Renal pelvis (tissue), 4 donors: ENCODE results near the gene ABCB11. TPM values are rescaled to one million over a fixed set of nuclear protein-coding genes. Genes with fewer than 3 reads are reported as not detected.
"Not testable (repeated sequence)": the region's sequence is repeated elsewhere in the genome, so short reads cannot be mapped to it uniquely, and the experiment has no call there.

ENCODE experiments used
- DNase-seq: peaks from one replicate; pipeline ENCODE4 v3.0.0-alpha.2; 2013
- polyA plus RNA-seq, 3 donors: library from polyadenylated mRNA; unstranded; fragments of 120-200 nt; gene quantifications; one replicate each; pipeline ENCODE4 v1.2.1, GENCODE V29; 2013; ENCODE audit not compliant: insufficient read length in 3 of 3

The ABCB11 gene
- polyA plus RNA-seq, 3 donors, result 0.09 TPM; not detected in 2

DNA sequence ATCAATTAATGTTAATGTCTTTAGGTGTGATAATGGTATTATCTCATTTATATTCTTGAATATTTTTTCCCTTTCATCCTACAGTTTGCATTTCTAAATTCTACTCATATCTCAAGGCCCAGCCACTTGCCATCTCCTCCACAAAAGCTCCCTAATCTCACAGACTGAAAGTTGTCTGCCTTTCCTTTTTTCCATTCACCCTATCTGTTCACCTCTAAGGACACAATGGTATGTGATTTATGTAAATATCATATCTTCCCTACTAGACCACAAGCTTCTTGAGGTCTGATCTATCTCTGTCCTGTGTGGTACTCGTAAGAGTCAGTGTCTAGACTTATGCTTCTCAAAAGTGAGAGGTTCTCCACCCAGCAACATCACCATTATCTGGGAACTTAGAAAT is 137.0 kb downstream of the ABCB11 start:
- no peak for DNase-seq

DNA sequence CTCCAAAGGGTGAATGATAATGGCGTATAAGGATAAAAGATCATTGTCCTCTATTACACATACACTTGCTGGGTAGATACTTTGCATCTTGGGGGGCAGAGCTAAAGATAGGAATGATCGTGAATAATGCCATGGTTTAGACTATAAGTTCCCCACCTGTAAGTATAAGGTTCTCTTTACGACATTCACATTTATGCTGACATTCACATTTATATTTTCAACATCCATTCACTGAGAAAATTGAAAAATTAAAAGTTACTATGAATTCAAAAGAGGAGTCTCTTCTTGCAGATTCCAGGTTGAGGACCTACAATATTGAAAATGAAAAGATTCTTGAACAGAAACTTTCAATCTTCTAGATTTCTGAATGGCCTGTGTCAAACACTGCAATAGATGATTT is 138.8 kb downstream of the ABCB11 start:
- DNase-seq, result no peak

- peak; percentile 92 for DNase-seq
Observed at GRCh38 chr2:168890006-168890782, 140.9 kb downstream of the ABCB11 start, which contains the start of gene SPC25. SPC25 (minus strand) TSS chr2:168890430; CDS start chr2:168889519, 911 bp downstream.

DNA sequence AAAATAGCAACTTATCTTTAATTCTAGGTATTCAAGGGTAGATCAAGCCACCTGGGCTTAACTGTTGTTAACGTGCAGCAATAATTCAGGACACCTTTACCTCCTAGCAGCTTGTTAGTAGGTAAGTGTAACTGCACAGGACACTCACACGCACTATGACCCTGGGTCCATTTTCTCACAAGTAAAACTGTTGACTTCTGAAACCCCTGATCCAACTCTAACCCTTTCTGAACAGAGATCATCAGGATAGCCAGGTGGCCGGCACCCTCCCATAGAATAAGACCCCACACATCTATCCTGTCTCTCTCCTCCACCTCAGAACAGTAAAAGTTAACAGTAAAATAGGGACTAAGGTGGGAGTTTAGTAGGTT is 141.5 kb downstream of the ABCB11 start:
- no peak for DNase-seq

- no peak for DNase-seq
Observed at GRCh38 chr2:168884975-168885374, 146.1 kb downstream of the ABCB11 start.

- DNase-seq, result not testable (repeated sequence)
Observed at GRCh38 chr2:168882163-168882562, 149.0 kb downstream of the ABCB11 start.

DNA sequence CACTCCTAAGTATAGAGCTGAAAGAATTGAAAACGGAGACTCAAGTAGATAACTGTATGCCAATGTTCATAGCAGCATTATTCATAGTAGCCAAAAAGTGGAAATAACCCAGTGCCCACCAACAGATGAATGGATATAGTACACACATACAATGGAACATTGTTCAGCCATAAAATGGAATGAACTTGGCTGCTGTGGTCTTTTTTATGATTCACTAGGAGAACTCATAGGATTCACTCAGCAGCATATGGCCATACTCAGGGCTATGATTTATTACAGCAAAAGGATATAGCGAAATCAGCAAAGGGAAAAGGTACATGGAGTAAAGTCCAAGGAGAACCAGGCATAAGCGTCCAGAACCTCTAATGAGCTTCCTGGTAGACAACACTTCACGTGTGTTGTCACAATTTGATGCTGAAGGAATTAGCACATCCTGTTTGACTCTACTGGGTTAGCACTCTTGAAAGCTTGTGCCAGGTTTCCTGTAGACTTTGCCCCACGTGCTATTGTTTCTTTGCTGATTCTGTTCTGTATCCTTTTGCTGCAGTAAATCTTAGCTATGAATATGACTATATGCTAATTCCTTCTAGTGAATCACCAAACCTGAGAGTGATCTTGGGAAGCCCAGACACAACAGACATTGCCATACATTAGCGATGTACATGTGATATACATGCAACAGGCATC is 156.6 kb downstream of the ABCB11 start:
- no peak for DNase-seq

GRCh38 chr2:168870824-168871223 is 160.3 kb downstream of the ABCB11 start:
- DNase-seq, result not testable (repeated sequence)

Other genes with a start within 250 kb of the ABCB11 start
- 10 to 100 TPM; 30.4 to 37.4 (median 30.6) TPM for gene NOSTRIN, start 228.7 kb downstream of the ABCB11 start, polyA plus RNA-seq
- 10 to 100 TPM; 15.5 to 21.2 (median 18.6) TPM for gene SPC25, start 140.9 kb downstream of the ABCB11 start, polyA plus RNA-seq
- gene G6PC2, start 130.0 kb downstream of the ABCB11 start, polyA plus RNA-seq, result under 1 TPM in 2 of 3 donors, not detected in 1; 0.09 to 0.24 TPM
- gene DHRS9, start 38.2 kb upstream of the ABCB11 start, polyA plus RNA-seq, result under 1 TPM; 0.25 to 0.80 (median 0.58) TPM